Osteoblast (primary cell): ENCODE data around the gene BICD2. TPM values are rescaled to one million over a fixed set of nuclear protein-coding genes. Genes with fewer than 3 reads are reported as not detected.
"Not testable (repeated sequence)": the region's sequence is repeated elsewhere in the genome, so short reads cannot be mapped to it uniquely, and the experiment has no call there.

Experiments
- DNase-seq: peaks from one replicate; pipeline ENCODE4 v3.0.0; 2011; ENCODE audit warnings: low spot score, mixed read lengths; ENCODE audit not compliant: insufficient read length; ENCODE audit errors: missing footprints
- H2AFZ ChIP-seq: 2 replicates; pipeline ENCODE4 v1.6.0; 2011; ENCODE audit warnings: mild to moderate bottlenecking, low read length
- H3K27ac ChIP-seq: 2 replicates; pipeline ENCODE4 v1.5.1; 2011; ENCODE audit warnings: mild to moderate bottlenecking, low read depth, low read length, moderate library complexity
- H3K27me3 ChIP-seq: 2 replicates; pipeline ENCODE4 v1.6.0; 2012; ENCODE audit warnings: mild to moderate bottlenecking, control low read depth, inconsistent platforms, low read length, moderate library complexity; ENCODE audit not compliant: insufficient read depth
- H3K36me3 ChIP-seq: 2 replicates; pipeline ENCODE4 v1.5.1; 2011; ENCODE audit warnings: mild to moderate bottlenecking, low read length, control low read depth, moderate library complexity; ENCODE audit not compliant: insufficient read depth
- H3K4me1 ChIP-seq: 2 replicates; pipeline ENCODE4 v1.5.1; 2011; ENCODE audit warnings: mild to moderate bottlenecking, low read length, control low read depth, moderate library complexity; ENCODE audit not compliant: insufficient read depth
- H3K4me2 ChIP-seq: 2 replicates; pipeline ENCODE4 v1.6.0; 2011; ENCODE audit warnings: mild to moderate bottlenecking, low read length; ENCODE audit not compliant: insufficient read depth
- H3K4me3 ChIP-seq: fragments of 200-600 bp; sonication (generic); 3 replicates; pipeline ENCODE4 v1.5.1; 2012; ENCODE audit warnings: mild to moderate bottlenecking, low read length, inconsistent platforms; ENCODE audit not compliant: insufficient read depth
- H3K79me2 ChIP-seq: 2 replicates; pipeline ENCODE4 v1.6.0; 2012; ENCODE audit warnings: mild to moderate bottlenecking, low read length, control low read depth, inconsistent platforms; ENCODE audit not compliant: insufficient read depth
- H3K9me3 ChIP-seq: 2 replicates; pipeline ENCODE4 v1.5.1; 2011; ENCODE audit warnings: low read depth, low read length, control low read depth
- H4K20me1 ChIP-seq: 2 replicates; pipeline ENCODE4 v1.6.0; 2012; ENCODE audit warnings: mild to moderate bottlenecking, low read length, control low read depth; ENCODE audit not compliant: insufficient read depth
- CTCF ChIP-seq: IDR thresholded peaks from 2 replicates; pipeline ENCODE4 v1.5.1; 2011; ENCODE audit warnings: mild to moderate bottlenecking, low read depth, low read length, moderate library complexity; ENCODE audit errors: extremely low read depth
- total RNA-seq: library from RNA; depleted of rRNA; stranded (reverse); fragments of >200 nt; gene quantifications from 2 replicates; pipeline ENCODE4 v1.2.3, GENCODE V29; 2012

The BICD2 gene
- total RNA-seq = 31.8 and 33.3 TPM in 2 replicates

- H2AFZ ChIP-seq = peak within 1 kb of the TSS; percentile 92
- peaks cover 14% of the 10 kb centered on the region for H3K4me1 ChIP-seq
These were observed at the start of gene BICD2 for GRCh38 chr9:92764381-92764987. Gene BICD2, minus strand, starts transcription at chr9:92764833. Its CDS starts 89 bp downstream, at chr9:92764744.

DNA sequence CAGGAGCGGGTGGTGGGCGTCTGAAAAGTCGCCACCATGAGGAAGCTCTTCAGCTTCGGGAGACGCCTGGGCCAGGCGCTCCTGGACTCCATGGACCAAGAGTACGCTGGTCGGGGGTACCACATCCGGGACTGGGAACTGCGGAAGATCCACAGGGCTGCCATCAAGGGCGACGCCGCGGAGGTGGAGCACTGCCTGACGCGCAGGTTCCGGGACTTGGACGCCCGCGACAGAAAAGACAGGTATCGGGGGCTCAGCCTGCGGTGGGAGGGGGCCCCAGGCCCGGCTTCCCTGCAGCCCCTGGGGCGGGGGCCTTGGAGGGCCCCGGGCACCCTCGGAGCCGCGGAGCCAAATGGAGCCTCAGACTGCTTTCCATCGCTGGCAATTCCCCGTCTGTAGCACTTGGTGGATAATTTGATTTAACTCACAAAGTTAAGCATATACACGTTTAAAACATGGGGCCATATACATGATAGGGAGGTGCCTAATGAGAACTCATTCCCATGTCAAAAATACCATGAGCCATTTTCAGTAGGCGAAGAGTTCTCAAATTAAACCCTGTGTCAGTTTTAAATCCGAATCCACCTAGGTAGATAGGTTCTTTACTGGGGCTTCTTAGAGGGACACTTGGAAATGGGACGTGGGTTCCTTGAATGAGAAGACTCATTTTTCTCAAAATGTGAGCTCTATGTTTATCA, 45.1 kb upstream of the BICD2 start:
- H3K9me3 ChIP-seq, H3K79me2 ChIP-seq, H3K4me1 ChIP-seq, H2AFZ ChIP-seq, H4K20me1 ChIP-seq, H3K4me3 ChIP-seq, H3K36me3 ChIP-seq, H3K27ac ChIP-seq: not testable (repeated sequence)
- DNase-seq = peak; percentile 11
- Histone ChIP-seq H3K27me3 (peaks cover 85% of the 10 kb centered on the region), H3K4me2 (peak overlapping the region; percentile 69)

More at GRCh38 chr9:92764381-92764987, at the start of gene BICD2:
- H3K4me2 ChIP-seq = peak within 1 kb of the TSS; percentile 94
- peak; percentile 100 for DNase-seq
- no peak for TF ChIP-seq CTCF
- peak within 1 kb of the TSS; percentile 84 for H3K27ac ChIP-seq
- no peaks in the 10 kb centered on the region for H3K36me3 ChIP-seq
- H3K4me3 ChIP-seq = peak within 1 kb of the TSS; percentile 94
- H4K20me1 ChIP-seq = peaks cover 38% of the 10 kb centered on the region
- H3K79me2 ChIP-seq = peaks cover 51% of the 10 kb centered on the region
- H3K9me3 ChIP-seq = no peaks in the 10 kb centered on the region
- H3K27me3 ChIP-seq = no peaks in the 10 kb centered on the region

GRCh38 chr9:92808726-92809451, 44.3 kb upstream of the BICD2 start:
- H3K4me1 ChIP-seq = peaks cover 3% of the 10 kb centered on the region
- no peaks in the 10 kb centered on the region for H3K36me3 ChIP-seq
- no peaks in the 10 kb centered on the region for H3K79me2 ChIP-seq
- H2AFZ ChIP-seq = peak overlapping the region; percentile 81
- no peak overlapping the region for H3K27ac ChIP-seq
- DNase-seq = peak; percentile 92
- peak overlapping the region; percentile 28 for H3K4me3 ChIP-seq
- peaks cover 86% of the 10 kb centered on the region for H3K27me3 ChIP-seq
- H3K4me2 ChIP-seq = peak overlapping the region; percentile 69
- H4K20me1 ChIP-seq = no peaks in the 10 kb centered on the region
- peak; percentile 16 for TF ChIP-seq CTCF
- no peaks in the 10 kb centered on the region for H3K9me3 ChIP-seq

GRCh38 chr9:92807757-92808725, 43.4 kb upstream of the BICD2 start:
- Histone ChIP-seq H3K9me3 (no peaks in the 10 kb centered on the region), H3K4me2 (no peak overlapping the region), H3K27me3 (peaks cover 86% of the 10 kb centered on the region), H3K79me2 (no peaks in the 10 kb centered on the region), H3K27ac (no peak overlapping the region), H3K4me3 (no peak overlapping the region), H2AFZ (no peak overlapping the region), H3K36me3 (no peaks in the 10 kb centered on the region), H4K20me1 (no peaks in the 10 kb centered on the region), H3K4me1 (peaks cover 3% of the 10 kb centered on the region)
- no peak for TF ChIP-seq CTCF
- DNase-seq = peak; percentile 62
